LoVo (cell line): ENCODE results near the gene COPA.
A peak's percentile ranks its signal among the peaks of the same experiment; 100 is the strongest.

Experiments
- DNase-seq: peaks from one replicate; pipeline ENCODE4 v3.0.0-alpha.2; 2016; ENCODE audit warnings: low spot score

Gene COPA

GRCh38 chr1:160362168-160362957, 19.3 kb upstream of the COPA start:
- DNase-seq: no peak

- no peak for DNase-seq
Observed at GRCh38 chr1:160361814-160362167, 18.7 kb upstream of the COPA start.

- DNase-seq: no peak
Observed at GRCh38 chr1:160361199-160361598, 18.1 kb upstream of the COPA start.

- DNase-seq: no peak
Observed at GRCh38 chr1:160360227-160360695, 17.2 kb upstream of the COPA start.

- DNase-seq: no peak
Observed at GRCh38 chr1:160359559-160360226, 16.6 kb upstream of the COPA start.

- DNase-seq: no peak
Observed at GRCh38 chr1:160358073-160358472, 15.0 kb upstream of the COPA start.

- DNase-seq: no peak
Observed at GRCh38 chr1:160357286-160358002, 14.4 kb upstream of the COPA start.

- DNase-seq: no peak
Observed at GRCh38 chr1:160354388-160354985, 11.4 kb upstream of the COPA start.

- no peak for DNase-seq
Observed at GRCh38 chr1:160353223-160353622, 10.2 kb upstream of the COPA start.

- DNase-seq: no peak
Observed at GRCh38 chr1:160352555-160352954, 9.5 kb upstream of the COPA start.

- DNase-seq: no peak
Observed at GRCh38 chr1:160351629-160352028, 8.6 kb upstream of the COPA start.

- no peak for DNase-seq
Observed at GRCh38 chr1:160346958-160347357, 3.9 kb upstream of the COPA start.

- no peak for DNase-seq
Observed at GRCh38 chr1:160346463-160346862, 3.4 kb upstream of the COPA start.

GRCh38 chr1:160344936-160345335, 1.9 kb upstream of the COPA start:
- DNase-seq: no peak

- no peak for DNase-seq
Observed at GRCh38 chr1:160344241-160344640, 1.2 kb upstream of the COPA start.

- DNase-seq: peak; percentile 30
Observed at GRCh38 chr1:160342526-160342925, 524 bp downstream of the COPA start.

- DNase-seq: no peak
Observed at GRCh38 chr1:160340866-160341265, 2.2 kb downstream of the COPA start.

GRCh38 chr1:160340146-160340545, 2.9 kb downstream of the COPA start:
- DNase-seq: no peak

GRCh38 chr1:160338580-160338979, 4.5 kb downstream of the COPA start:
- DNase-seq: no peak

- no peak for DNase-seq
Observed at GRCh38 chr1:160332516-160332915, 10.5 kb downstream of the COPA start.

GRCh38 chr1:160330119-160330518, 12.9 kb downstream of the COPA start:
- no peak for DNase-seq

GRCh38 chr1:160328184-160328583, 14.9 kb downstream of the COPA start:
- no peak for DNase-seq

GRCh38 chr1:160326418-160326817, 16.6 kb downstream of the COPA start:
- no peak for DNase-seq
